H9 (cell line): ENCODE data around the gene COL4A2. TPM values are rescaled to one million over a fixed set of nuclear protein-coding genes. Genes with fewer than 3 reads are reported as not detected.

Experiments
- DNase-seq: peaks from one replicate; pipeline ENCODE4 v3.0.0-alpha.2; 2017
- H2AFZ ChIP-seq: one replicate; pipeline ENCODE4 v1.6.1; 2013; ENCODE audit warnings: mild to moderate bottlenecking, low read length, control low read depth, moderate library complexity
- H2AK5ac ChIP-seq: 2 replicates; pipeline ENCODE4 v1.6.1; 2013; ENCODE audit warnings: low read length, control low read depth, mixed read lengths; ENCODE audit not compliant: insufficient read length
- H2BK120ac ChIP-seq: one replicate; pipeline ENCODE4 v1.6.1; 2013; ENCODE audit warnings: low read depth, mild to moderate bottlenecking, low read length, control low read depth, inconsistent platforms; ENCODE audit not compliant: poor library complexity, severe bottlenecking
- H2BK12ac ChIP-seq: 2 replicates; pipeline ENCODE4 v1.6.1; 2013; ENCODE audit warnings: low read length, control low read depth, mixed read lengths, low read depth; ENCODE audit not compliant: insufficient read length
- H2BK15ac ChIP-seq: 2 replicates; pipeline ENCODE4 v1.6.1; 2013; ENCODE audit warnings: low read depth, low read length, control low read depth
- H2BK20ac ChIP-seq: one replicate; pipeline ENCODE4 v1.6.1; 2013; ENCODE audit warnings: low read depth, mild to moderate bottlenecking, low read length, control low read depth, inconsistent platforms; ENCODE audit not compliant: poor library complexity, severe bottlenecking
- H2BK5ac ChIP-seq: 2 replicates; pipeline ENCODE4 v1.6.1; 2013; ENCODE audit warnings: low read length, control low read depth, mixed read lengths; ENCODE audit not compliant: insufficient read length
- H3K14ac ChIP-seq: 2 replicates; pipeline ENCODE4 v1.6.1; 2013; ENCODE audit warnings: low read length, control low read depth; ENCODE audit not compliant: insufficient read depth
- H3K18ac ChIP-seq: 2 replicates; pipeline ENCODE4 v1.6.1; 2013; ENCODE audit warnings: low read depth, mild to moderate bottlenecking, mixed read lengths, low read length, control low read depth; ENCODE audit not compliant: insufficient read length
- H3K23ac ChIP-seq: 2 replicates; pipeline ENCODE4 v1.6.1; 2013; ENCODE audit warnings: low read length, control low read depth, mixed read lengths, low read depth; ENCODE audit not compliant: insufficient read length
- H3K23me2 ChIP-seq: 2 replicates; pipeline ENCODE4 v1.6.1; 2013; ENCODE audit warnings: low read depth, mild to moderate bottlenecking, mixed read lengths, low read length, control low read depth; ENCODE audit not compliant: insufficient read length, poor library complexity, severe bottlenecking
- H3K27ac ChIP-seq: 2 replicates; pipeline ENCODE4 v1.5.1; 2013; ENCODE audit warnings: low read length, control low read depth, mixed read lengths, low read depth; ENCODE audit not compliant: insufficient read length
- H3K27me3 ChIP-seq: 2 replicates; pipeline ENCODE4 v1.6.1; 2013; ENCODE audit warnings: low read length, control low read depth, inconsistent platforms; ENCODE audit not compliant: insufficient read depth
- H3K4ac ChIP-seq: 2 replicates; pipeline ENCODE4 v1.6.1; 2013; ENCODE audit warnings: low read depth, mild to moderate bottlenecking, control low read depth, inconsistent platforms, low read length, moderate library complexity
- H3K4me1 ChIP-seq: 2 replicates; pipeline ENCODE4 v1.6.1; 2013; ENCODE audit warnings: low read length, control low read depth, inconsistent platforms; ENCODE audit not compliant: insufficient read depth
- H3K4me2 ChIP-seq: 2 replicates; pipeline ENCODE4 v1.6.1; 2013; ENCODE audit warnings: low read length, control low read depth, mixed read lengths; ENCODE audit not compliant: insufficient read length, insufficient read depth
- H3K56ac ChIP-seq: 2 replicates; pipeline ENCODE4 v1.6.1; 2013; ENCODE audit warnings: low read depth, mild to moderate bottlenecking, mixed read lengths, low read length, control low read depth; ENCODE audit not compliant: insufficient read length
- H3K79me1 ChIP-seq: 2 replicates; pipeline ENCODE4 v1.6.1; 2013; ENCODE audit warnings: low read depth, mild to moderate bottlenecking, moderate library complexity, low read length, control low read depth, inconsistent platforms; ENCODE audit not compliant: insufficient read depth, poor library complexity, severe bottlenecking
- H3K79me2 ChIP-seq: 2 replicates; pipeline ENCODE4 v1.6.1; 2013; ENCODE audit warnings: low read length, control low read depth, inconsistent platforms; ENCODE audit not compliant: insufficient read depth
- H3K9ac ChIP-seq: 2 replicates; pipeline ENCODE4 v1.6.1; 2013; ENCODE audit warnings: low read length, control low read depth, mixed read lengths; ENCODE audit not compliant: insufficient read length; ENCODE audit errors: extremely low read depth
- H3K9me3 ChIP-seq: one replicate; pipeline ENCODE4 v1.6.1; 2013; ENCODE audit warnings: low read depth, low read length, inconsistent platforms; ENCODE audit not compliant: control insufficient read depth
- H3T11ph ChIP-seq: one replicate; pipeline ENCODE4 v1.6.1; 2013; ENCODE audit warnings: mild to moderate bottlenecking, low read length, control low read depth, inconsistent platforms
- H4K20me1 ChIP-seq: one replicate; pipeline ENCODE4 v1.6.1; 2013; ENCODE audit not compliant: control insufficient read depth, insufficient read length, insufficient read depth
- H4K5ac ChIP-seq: 2 replicates; pipeline ENCODE4 v1.6.1; 2013; ENCODE audit warnings: low read depth, mild to moderate bottlenecking, mixed read lengths, low read length, control low read depth; ENCODE audit not compliant: insufficient read length
- H4K8ac ChIP-seq: replicated peaks from 2 replicates; pipeline ENCODE4 v1.6.1; 2013; ENCODE audit warnings: low read length, control low read depth, mixed read lengths, low read depth; ENCODE audit not compliant: insufficient read length
- H4K91ac ChIP-seq: 2 replicates; pipeline ENCODE4 v1.6.1; 2013; ENCODE audit warnings: low read depth, mild to moderate bottlenecking, moderate library complexity, mixed read lengths, low read length, control low read depth; ENCODE audit not compliant: insufficient read length
- H3K27ac Mint-ChIP-seq, 3 experiments: 2 replicates in 2 of 3; 3 replicates in 1 of 3; pipeline ENCODE4 v1.8.0; 2020 to 2021; ENCODE audit warnings: mixed read lengths in 3 of 3, mild to moderate bottlenecking in 1 of 3, moderate library complexity in 1 of 3
- H3K27me3 Mint-ChIP-seq: 2 replicates; pipeline ENCODE4 v1.8.0; 2021; ENCODE audit warnings: low read depth, mild to moderate bottlenecking, moderate library complexity, mixed read lengths
- H3K36me3 Mint-ChIP-seq, 3 experiments: 2 replicates in 2 of 3; 3 replicates in 1 of 3; pipeline ENCODE4 v1.8.0; 2020 to 2021; ENCODE audit warnings: low read depth in 3 of 3, mixed read lengths in 3 of 3; ENCODE audit not compliant: insufficient read depth in 1 of 3
- H3K4me1 Mint-ChIP-seq, 2 experiments: 2 replicates each; pipeline ENCODE4 v1.8.0; 2020; ENCODE audit warnings: mixed read lengths in 2 of 2
- H3K4me3 Mint-ChIP-seq, 2 experiments: 2 replicates in 1 of 2; 3 replicates in 1 of 2; pipeline ENCODE4 v1.8.0; 2020 to 2021; ENCODE audit warnings: mild to moderate bottlenecking in 2 of 2, mixed read lengths in 2 of 2, moderate library complexity in 1 of 2
- H3K9me3 Mint-ChIP-seq, 2 experiments: 2 replicates in 1 of 2; 3 replicates in 1 of 2; pipeline ENCODE4 v1.8.0; 2020; ENCODE audit warnings: mild to moderate bottlenecking in 2 of 2, mixed read lengths in 2 of 2, moderate library complexity in 1 of 2
- CTCF ChIP-seq: fragments of 200-600 bp; sonication (generic); conservative IDR thresholded peaks from 3 replicates; pipeline ENCODE4 v1.8.0; 2021; ENCODE audit warnings: antibody characterized with exemption, mild to moderate bottlenecking
- WGBS: extraction: QIAGEN DNeasy Blood & Tissue Kit; methylation state at CpG from one replicate; pipeline ENCODE4 v1.1.7; 2013; ENCODE audit warnings: missing lambda C conversion rate, low lambda C conversion rate, mixed read lengths; ENCODE audit not compliant: insufficient read length; ENCODE audit errors: extremely low coverage; 5-methylcytosine and 5-hydroxymethylcytosine counted together
- total RNA-seq: library from RNA; stranded (reverse); gene quantifications from 2 replicates; pipeline ENCODE4 v1.2.1, GENCODE V29; 2021

Gene COL4A2
- total RNA-seq, 1 experiment from 2014 or later = 76.5 TPM

- no peaks in the 10 kb centered on the region for H4K20me1 ChIP-seq
- no peak overlapping the region for H2BK5ac ChIP-seq
- H3K4me1 ChIP-seq = no peaks in the 10 kb centered on the region
- no peak overlapping the region for H3K18ac ChIP-seq
- H3K9me3 ChIP-seq = no peaks in the 10 kb centered on the region
- no peak overlapping the region for H3K14ac ChIP-seq
- no peak overlapping the region for H2BK15ac ChIP-seq
- no peaks in the 10 kb centered on the region for H3K27me3 ChIP-seq
- no peak for DNase-seq
- H2BK20ac ChIP-seq = no peak overlapping the region
- H4K5ac ChIP-seq = no peak overlapping the region
- H3K4me3 Mint-ChIP-seq = no peak overlapping the region
- H2BK120ac ChIP-seq = no peak overlapping the region
- H3K56ac ChIP-seq = no peak overlapping the region
- no peaks in the 10 kb centered on the region; a peak in 1 of 7 replicates for H3K36me3 Mint-ChIP-seq
- no peaks in the 10 kb centered on the region for H3K79me1 ChIP-seq
- no peak overlapping the region for H2AFZ ChIP-seq
- no peaks in the 10 kb centered on the region for H3K79me2 ChIP-seq
- H3K9me3 Mint-ChIP-seq = no peaks in the 10 kb centered on the region
- H3K23me2 ChIP-seq = no peaks in the 10 kb centered on the region
- H3K27me3 Mint-ChIP-seq = no peaks in the 10 kb centered on the region
- no peak overlapping the region for H3K4me2 ChIP-seq
- no peak overlapping the region for H3K27ac ChIP-seq
- WGBS = no CpG with 5 or more reads among the region's 2 CpGs
- H2AK5ac ChIP-seq = no peak overlapping the region
- no peak for TF ChIP-seq CTCF
- no peaks in the 10 kb centered on the region for H3K4me1 Mint-ChIP-seq
- H4K91ac ChIP-seq = no peak overlapping the region
- H3T11ph ChIP-seq = no peak overlapping the region
- H3K27ac Mint-ChIP-seq = no peak overlapping the region
- no peak overlapping the region for H2BK12ac ChIP-seq
- H3K9ac ChIP-seq = no peak overlapping the region
- H3K4ac ChIP-seq = no peak overlapping the region
- H4K8ac ChIP-seq = no peak overlapping the region
- no peak overlapping the region for H3K23ac ChIP-seq
Observed at GRCh38 chr13:110399801-110400200, 92.7 kb downstream of the COL4A2 start.
